Epithelial cell of proximal tubule (primary cell): Measurements from ENCODE around the gene CDH4. TPM values are rescaled to one million over a fixed set of nuclear protein-coding genes. Genes with fewer than 3 reads are reported as not detected.

Experiments used
- DNase-seq: peaks from one replicate; pipeline ENCODE4 v3.0.0-alpha.2; 2011; ENCODE audit warnings: low read depth
- H3K4me3 ChIP-seq: 2 replicates; pipeline ENCODE4 v1.5.1; 2011; ENCODE audit warnings: low read depth, mild to moderate bottlenecking, low read length
- total RNA-seq: library from RNA; depleted of rRNA; stranded (reverse); fragments of >200 nt; gene quantifications from 2 replicates; pipeline ENCODE4 v1.2.3, GENCODE V29; 2015
- TF ChIP-seq, protein P1 (sequence below): conservative IDR thresholded peaks from 2 replicates; pipeline ENCODE4 v1.5.1; 2012; ENCODE audit warnings: low read depth, mild to moderate bottlenecking, low read length

CDH4 gene
- total RNA-seq, 1 donor from 2014 or later: 17.1 TPM

DNA sequence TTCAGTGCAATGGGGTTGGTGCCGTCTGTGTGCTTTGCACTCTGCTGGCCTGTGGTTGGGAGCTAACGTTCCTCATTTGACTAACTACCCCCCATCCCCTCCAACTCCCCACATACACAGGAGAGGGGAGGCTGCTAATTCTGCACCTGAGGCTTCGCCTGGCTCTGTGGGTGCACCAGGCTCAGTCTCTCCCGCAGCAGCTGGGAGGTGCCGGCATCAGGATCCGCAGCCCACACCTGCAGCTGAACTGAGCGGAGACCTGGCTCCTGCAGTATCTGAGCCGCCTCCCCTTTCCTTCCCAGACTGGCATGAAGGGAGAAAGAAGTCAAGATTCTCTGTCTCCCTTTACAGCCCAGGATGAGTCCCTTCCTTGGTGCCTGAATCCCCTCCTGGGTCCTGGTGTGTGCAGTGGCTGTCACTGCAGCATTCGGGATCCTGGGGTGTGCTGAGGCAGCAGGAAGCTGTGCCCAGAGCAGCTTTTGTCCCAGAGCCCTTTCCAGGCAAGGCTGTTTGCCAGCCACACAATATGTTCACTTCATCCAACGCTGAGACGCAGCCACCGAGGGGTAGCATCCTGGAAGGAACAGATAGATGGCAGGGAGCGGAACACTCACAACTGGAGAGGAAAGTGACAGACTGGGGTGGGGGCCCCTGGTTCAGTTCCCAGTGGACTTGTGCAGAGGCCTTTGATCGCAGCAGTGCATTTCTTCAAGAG, 70.2 kb downstream of the CDH4 start:
- TF ChIP-seq, protein P1, sequence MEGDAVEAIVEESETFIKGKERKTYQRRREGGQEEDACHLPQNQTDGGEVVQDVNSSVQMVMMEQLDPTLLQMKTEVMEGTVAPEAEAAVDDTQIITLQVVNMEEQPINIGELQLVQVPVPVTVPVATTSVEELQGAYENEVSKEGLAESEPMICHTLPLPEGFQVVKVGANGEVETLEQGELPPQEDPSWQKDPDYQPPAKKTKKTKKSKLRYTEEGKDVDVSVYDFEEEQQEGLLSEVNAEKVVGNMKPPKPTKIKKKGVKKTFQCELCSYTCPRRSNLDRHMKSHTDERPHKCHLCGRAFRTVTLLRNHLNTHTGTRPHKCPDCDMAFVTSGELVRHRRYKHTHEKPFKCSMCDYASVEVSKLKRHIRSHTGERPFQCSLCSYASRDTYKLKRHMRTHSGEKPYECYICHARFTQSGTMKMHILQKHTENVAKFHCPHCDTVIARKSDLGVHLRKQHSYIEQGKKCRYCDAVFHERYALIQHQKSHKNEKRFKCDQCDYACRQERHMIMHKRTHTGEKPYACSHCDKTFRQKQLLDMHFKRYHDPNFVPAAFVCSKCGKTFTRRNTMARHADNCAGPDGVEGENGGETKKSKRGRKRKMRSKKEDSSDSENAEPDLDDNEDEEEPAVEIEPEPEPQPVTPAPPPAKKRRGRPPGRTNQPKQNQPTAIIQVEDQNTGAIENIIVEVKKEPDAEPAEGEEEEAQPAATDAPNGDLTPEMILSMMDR: no peak
- no peak for DNase-seq
- no peak overlapping the region for H3K4me3 ChIP-seq

DNA sequence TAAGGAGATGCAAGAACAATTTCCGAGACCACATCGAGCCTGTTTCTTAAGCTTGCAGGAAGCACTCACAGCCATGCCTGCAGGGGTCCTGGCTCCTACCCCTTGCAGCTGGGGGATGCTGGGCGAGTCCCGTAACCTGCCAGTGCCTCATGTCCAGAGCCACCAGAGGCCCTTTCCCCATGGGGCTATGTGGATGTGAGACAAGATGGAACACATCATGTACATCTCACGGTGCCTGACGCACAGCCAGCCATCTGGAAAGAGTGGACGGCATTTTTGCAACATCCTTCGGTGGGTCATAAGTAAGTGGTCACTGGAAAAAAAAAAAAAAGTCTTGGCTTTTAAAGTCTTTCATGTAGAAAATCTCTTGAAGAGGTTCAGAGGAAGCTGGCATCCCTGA, 72.8 kb downstream of the CDH4 start:
- DNase-seq: no peak
- TF ChIP-seq, protein P1: no peak

DNA sequence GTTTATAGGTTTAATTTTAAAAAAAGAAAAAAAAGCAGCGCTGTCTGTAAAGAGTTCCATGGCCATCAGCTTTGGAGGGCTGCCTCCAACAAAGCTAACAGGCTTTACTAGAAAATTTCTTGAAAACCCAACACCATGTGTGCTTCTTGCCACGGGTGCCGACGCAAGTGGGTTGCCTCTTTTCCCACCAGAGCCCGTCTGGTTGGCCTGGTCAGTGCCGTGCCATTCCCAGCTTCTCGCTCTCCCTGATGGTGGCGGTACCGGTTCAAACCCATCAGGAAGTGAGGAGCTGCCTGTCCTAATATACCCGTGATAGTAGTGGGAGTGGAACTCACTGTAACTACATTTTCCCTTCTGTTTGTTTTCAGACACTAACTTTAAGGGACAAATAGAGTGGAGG, 73.7 kb downstream of the CDH4 start:
- H3K4me3 ChIP-seq: no peak overlapping the region
- TF ChIP-seq, protein P1: no peak
- no peak for DNase-seq

More for the DNA sequence above, 72.8 kb downstream of the CDH4 start:
- H3K4me3 ChIP-seq: no peak overlapping the region

DNA sequence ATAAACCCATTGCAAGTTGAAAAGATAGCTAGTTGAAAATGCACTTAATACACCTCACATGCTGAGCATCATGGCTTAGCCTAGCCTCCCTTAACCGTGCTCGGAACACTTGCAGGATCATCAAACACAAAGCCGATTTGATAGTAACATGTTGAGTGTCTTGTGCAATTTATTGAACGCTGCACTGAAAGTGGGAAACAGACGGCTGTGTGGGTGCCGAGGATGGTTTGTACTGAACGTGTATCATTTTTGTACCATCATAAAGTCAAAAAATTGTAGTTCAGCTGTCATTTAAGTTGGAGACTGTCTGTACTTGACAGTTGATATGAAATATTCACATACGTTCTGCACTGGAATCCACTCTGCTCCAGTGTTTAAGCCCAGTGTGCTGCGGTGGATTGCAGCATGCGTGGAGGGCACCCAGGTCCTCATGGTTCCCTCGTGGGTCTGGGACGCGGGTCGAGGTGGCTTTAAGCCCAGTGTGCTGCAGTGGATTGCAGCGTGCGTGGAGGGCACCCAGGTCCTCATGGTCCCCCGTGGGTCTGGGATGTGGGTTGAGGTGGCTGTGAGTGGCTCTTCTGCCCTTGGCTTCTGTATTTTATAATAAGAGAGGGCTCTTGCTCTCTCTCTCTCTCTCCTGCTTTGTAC, 77.0 kb downstream of the CDH4 start:
- H3K4me3 ChIP-seq: no peak overlapping the region
- TF ChIP-seq, protein P1: no peak
- DNase-seq: no peak

DNA sequence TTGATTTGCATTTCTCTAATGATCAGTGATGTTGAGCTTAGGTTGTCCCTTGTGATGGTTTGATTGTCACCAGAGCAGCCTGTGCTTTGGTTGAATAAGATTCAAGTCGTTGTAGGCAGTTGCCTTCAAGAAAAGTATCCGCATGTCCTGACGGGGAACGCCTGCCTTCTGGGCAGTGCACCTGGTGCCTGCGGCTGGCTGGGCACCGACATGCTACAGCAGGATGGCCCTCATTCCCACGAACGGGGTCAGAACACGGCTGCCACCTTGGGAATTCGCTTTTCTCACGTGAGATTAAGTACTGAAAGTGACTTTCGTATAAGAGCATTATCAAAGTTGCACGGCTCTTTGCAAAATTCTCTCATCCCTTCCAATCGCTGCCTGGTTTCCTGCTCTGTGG, 78.4 kb downstream of the CDH4 start:
- H3K4me3 ChIP-seq: no peak overlapping the region
- no peak for DNase-seq
- TF ChIP-seq, protein P1: no peak

- H3K4me3 ChIP-seq: no peak overlapping the region
- no peak for DNase-seq
- TF ChIP-seq, protein P1: no peak
Observed at GRCh38 chr20:61331543-61331942, 79.5 kb downstream of the CDH4 start.
